ENCODE results near the gene PLAGL2. TPM values are rescaled to one million over a fixed set of nuclear protein-coding genes. Genes with fewer than 3 reads are reported as not detected.

The PLAGL2 gene
- total RNA-seq, 1 experiment from 2014 or later: 96.1 TPM

DNA sequence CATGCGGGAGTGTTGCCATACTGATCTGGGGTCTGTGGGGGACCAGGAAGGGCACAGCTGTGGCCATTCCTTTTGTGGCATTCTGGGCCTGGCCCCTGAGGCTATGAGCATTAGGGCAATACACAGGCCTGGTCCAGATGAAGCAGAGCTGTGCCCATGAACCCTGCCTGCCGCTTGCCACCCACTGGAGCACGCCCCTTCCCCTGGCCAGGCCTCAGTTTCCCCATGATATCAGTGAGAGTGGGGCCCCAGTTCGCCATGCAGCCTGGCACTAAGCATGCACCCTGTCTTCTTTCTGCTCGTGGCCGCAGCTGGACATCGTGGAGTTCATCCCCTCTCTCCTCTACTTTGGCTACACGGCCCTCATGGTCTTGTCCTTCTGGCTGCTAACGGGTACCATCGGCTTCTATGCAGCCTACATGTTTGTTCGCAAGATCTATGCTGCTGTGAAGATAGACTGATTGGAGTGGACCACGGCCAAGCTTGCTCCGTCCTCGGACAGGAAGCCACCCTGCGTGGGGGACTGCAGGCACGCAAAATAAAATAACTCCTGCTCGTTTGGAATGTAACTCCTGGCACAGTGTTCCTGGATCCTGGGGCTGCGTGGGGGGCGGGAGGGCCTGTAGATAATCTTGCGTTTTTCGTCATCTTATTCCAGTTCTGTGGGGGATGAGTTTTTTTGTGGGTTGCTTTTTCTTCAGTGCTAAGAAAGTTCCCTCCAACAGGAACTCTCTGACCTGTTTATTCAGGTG lies 42.4 kb downstream of the PLAGL2 start:
- intact Hi-C loops (cut with micrococcal nuclease; ENCODE audit: unreplicated experiment): no loop called here
- CTCF ChIA-PET: interaction anchor here (0.6 kb wide), 1 partner anchor 144 kb away, joined by 3 read pairs; no protein-coding TSS in a partner anchor
- no peaks in the 10 kb centered on the region for H3K27me3 ChIP-seq (replicated peaks; ENCODE audit: control insufficient read depth, insufficient read depth, low read length)
- no peak overlapping the region for H3K4me3 Mint-ChIP-seq (ENCODE audit: unreplicated experiment)
- H3K36me3 Mint-ChIP-seq (ENCODE audit: insufficient read depth, unreplicated experiment): peaks cover 65% of the 10 kb centered on the region
- H3K9me3 Mint-ChIP-seq (ENCODE audit: unreplicated experiment): no peaks in the 10 kb centered on the region
- H3K27ac Mint-ChIP-seq (ENCODE audit: unreplicated experiment): no peak overlapping the region
- H3K4me1 Mint-ChIP-seq (ENCODE audit: low read depth, unreplicated experiment): no peaks in the 10 kb centered on the region
- no peak overlapping the region for H3K4me3 ChIP-seq (ENCODE audit: low read depth, low read length)
- TF ChIP-seq CTCF (IDR thresholded peaks at IDR 0.05; ENCODE audit: insufficient read depth in 1 of 2, low read depth in 1 of 2, low read length in 1 of 2, severe bottlenecking in 1 of 2, unreplicated experiment in 1 of 2): no peak
- no TSS peak for BruUV-seq (replicated peaks)
- POLR2A ChIA-PET: no interaction called here
- peaks cover 9% of the 10 kb centered on the region for H3K36me3 ChIP-seq (ENCODE audit: control insufficient read depth, insufficient read depth, low read length)
- H3K4me1 ChIP-seq: 0 out of 2 replicates have a peak, but pooled peaks cover 5% of the 10 kb centered on the region
- no peaks in the 10 kb centered on the region for H3K27me3 Mint-ChIP-seq (ENCODE audit: insufficient read depth, unreplicated experiment)
- DNase-seq: no peak
- no peaks in the 10 kb centered on the region for H3K9me3 ChIP-seq

GRCh38 chr20:32163951-32164350 lies 43.6 kb downstream of the PLAGL2 start:
- BruUV-seq (replicated peaks): no TSS peak
- CTCF ChIA-PET: interaction anchor here (0.6 to 0.7 kb wide), 2 partner anchors 60 to 532 kb away, joined by 11 to 12 read pairs; no protein-coding TSS in a partner anchor
- no peaks in the 10 kb centered on the region for H3K4me1 Mint-ChIP-seq (ENCODE audit: low read depth, unreplicated experiment)
- POLR2A ChIA-PET: no interaction called here
- peaks cover 75% of the 10 kb centered on the region for H3K36me3 Mint-ChIP-seq (ENCODE audit: insufficient read depth, unreplicated experiment)
- TF ChIP-seq CTCF (IDR thresholded peaks at IDR 0.05; ENCODE audit: insufficient read depth in 1 of 2, low read depth in 1 of 2, low read length in 1 of 2, severe bottlenecking in 1 of 2, unreplicated experiment in 1 of 2): no peak
- Histone ChIP-seq H3K4me1 (0 out of 2 replicates have a peak, but pooled peaks cover 5% of the 10 kb centered on the region), H3K27me3 (replicated peaks; ENCODE audit: control insufficient read depth, insufficient read depth, low read length) (no peaks in the 10 kb centered on the region), H3K9me3 (no peaks in the 10 kb centered on the region), H3K4me3 (ENCODE audit: low read depth, low read length) (no peak overlapping the region), H3K36me3 (ENCODE audit: control insufficient read depth, insufficient read depth, low read length) (peaks cover 12% of the 10 kb centered on the region)
- H3K4me3 Mint-ChIP-seq (ENCODE audit: unreplicated experiment): no peak overlapping the region
- H3K9me3 Mint-ChIP-seq (ENCODE audit: unreplicated experiment): no peaks in the 10 kb centered on the region
- H3K27me3 Mint-ChIP-seq (ENCODE audit: insufficient read depth, unreplicated experiment): no peaks in the 10 kb centered on the region
- intact Hi-C loops (cut with micrococcal nuclease; ENCODE audit: unreplicated experiment): no loop called here
- H3K27ac Mint-ChIP-seq (ENCODE audit: unreplicated experiment): no peak overlapping the region
- no peak for DNase-seq

DNA sequence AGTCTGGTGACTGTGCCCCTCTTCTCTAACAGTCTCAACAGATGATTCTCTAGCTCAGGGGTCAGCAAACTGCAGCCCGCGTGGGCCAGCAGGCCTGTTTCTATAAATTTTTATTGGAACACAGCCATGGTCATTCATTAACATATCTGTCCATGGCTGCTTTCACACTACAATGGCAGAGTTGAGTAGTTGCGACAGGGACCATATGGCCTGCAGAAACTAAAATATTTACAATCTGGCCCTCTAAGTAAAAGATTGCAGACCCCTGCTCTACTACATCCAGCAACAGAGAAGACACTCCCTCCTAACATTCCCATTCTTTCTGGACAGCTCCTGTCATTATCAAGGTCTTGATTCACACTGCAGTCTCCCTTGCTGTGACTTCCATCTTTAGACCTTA lies 45.2 kb downstream of the PLAGL2 start:
- Mint-ChIP-seq H3K27ac (ENCODE audit: unreplicated experiment) (no peak overlapping the region), H3K36me3 (ENCODE audit: insufficient read depth, unreplicated experiment) (peaks cover 88% of the 10 kb centered on the region), H3K27me3 (ENCODE audit: insufficient read depth, unreplicated experiment) (no peaks in the 10 kb centered on the region), H3K4me1 (ENCODE audit: low read depth, unreplicated experiment) (no peaks in the 10 kb centered on the region), H3K9me3 (ENCODE audit: unreplicated experiment) (no peaks in the 10 kb centered on the region), H3K4me3 (ENCODE audit: unreplicated experiment) (no peak overlapping the region)
- Histone ChIP-seq H3K9me3 (no peaks in the 10 kb centered on the region), H3K27me3 (replicated peaks; ENCODE audit: control insufficient read depth, insufficient read depth, low read length) (no peaks in the 10 kb centered on the region), H3K4me3 (ENCODE audit: low read depth, low read length) (no peak overlapping the region), H3K4me1 (no peaks in the 10 kb centered on the region), H3K36me3 (ENCODE audit: control insufficient read depth, insufficient read depth, low read length) (peaks cover 15% of the 10 kb centered on the region)
- BruUV-seq (replicated peaks): no TSS peak
- POLR2A ChIA-PET: no interaction called here
- TF ChIP-seq CTCF (IDR thresholded peaks at IDR 0.05; ENCODE audit: insufficient read depth in 1 of 2, low read depth in 1 of 2, low read length in 1 of 2, severe bottlenecking in 1 of 2, unreplicated experiment in 1 of 2): no peak
- intact Hi-C loops (cut with micrococcal nuclease; ENCODE audit: unreplicated experiment): no loop called here
- no peak for DNase-seq
- CTCF ChIA-PET: no interaction called here
